A172 (cell line): ENCODE data around the gene CAMK1D. TPM values are rescaled to one million over a fixed set of nuclear protein-coding genes. Genes with fewer than 3 reads are reported as not detected.
"Not testable (repeated sequence)": the region's sequence is repeated elsewhere in the genome, so short reads cannot be mapped to it uniquely, and the experiment has no call there.

Experiments
- DNase-seq: peaks from one replicate; pipeline ENCODE4 v3.0.0-alpha.2; 2015; ENCODE audit warnings: low spot score
- total RNA-seq: library from RNA; depleted of rRNA; stranded (reverse); fragments of >200 nt; shearing (Covaris generic); gene quantifications from 2 replicates; pipeline ENCODE4 v1.2.3, GENCODE V29; 2014; rRNA removed

Gene CAMK1D
- 2.6 and 3.4 TPM in 2 replicates for total RNA-seq

GRCh38 chr10:12348870-12349628 lies at the start of gene CAMK1D:
Gene CAMK1D, plus strand, starts transcription at chr10:12349547.
- DNase-seq = peak; percentile 59

- not testable (repeated sequence) for DNase-seq
These were observed 48.3 kb upstream of the CAMK1D start for GRCh38 chr10:12301036-12301435.

GRCh38 chr10:12308057-12308456 lies 41.3 kb upstream of the CAMK1D start:
- DNase-seq = no peak

- no peak for DNase-seq
These were observed 40.5 kb upstream of the CAMK1D start for GRCh38 chr10:12308736-12309375.

- not testable (repeated sequence) for DNase-seq
These were observed 39.6 kb upstream of the CAMK1D start for GRCh38 chr10:12309783-12310182.

GRCh38 chr10:12314836-12315235 lies 34.5 kb upstream of the CAMK1D start:
- no peak for DNase-seq

GRCh38 chr10:12319076-12319475 lies 30.3 kb upstream of the CAMK1D start:
- no peak for DNase-seq

GRCh38 chr10:12320892-12321291 lies 28.5 kb upstream of the CAMK1D start:
- DNase-seq = no peak

- no peak for DNase-seq
These were observed 27.7 kb upstream of the CAMK1D start for GRCh38 chr10:12321641-12322040.

GRCh38 chr10:12322583-12323131 lies 26.7 kb upstream of the CAMK1D start:
- no peak for DNase-seq

GRCh38 chr10:12324530-12324929 lies 24.8 kb upstream of the CAMK1D start:
- no peak for DNase-seq

GRCh38 chr10:12327074-12327473 lies 22.3 kb upstream of the CAMK1D start:
- no peak for DNase-seq

- DNase-seq = no peak
These were observed 21.9 kb upstream of the CAMK1D start for GRCh38 chr10:12327476-12327875.

GRCh38 chr10:12328312-12328711 lies 21.0 kb upstream of the CAMK1D start:
- DNase-seq = not testable (repeated sequence)

GRCh38 chr10:12332572-12333379 lies 16.6 kb upstream of the CAMK1D start:
- peak; percentile 30 for DNase-seq

GRCh38 chr10:12333380-12334185 lies 15.8 kb upstream of the CAMK1D start:
- DNase-seq = peak; percentile 96

- no peak for DNase-seq
These were observed 15.2 kb upstream of the CAMK1D start for GRCh38 chr10:12334186-12334530.

GRCh38 chr10:12335169-12335568 lies 14.2 kb upstream of the CAMK1D start:
- DNase-seq = not testable (repeated sequence)

GRCh38 chr10:12337453-12338372 lies 11.6 kb upstream of the CAMK1D start:
- DNase-seq = peak; percentile 72

- DNase-seq = no peak
These were observed 10.4 kb upstream of the CAMK1D start for GRCh38 chr10:12338981-12339380.
